Thymus (tissue), 11 donors: Measurements from ENCODE around the gene EIF4E3. TPM values are rescaled to one million over a fixed set of nuclear protein-coding genes. Genes with fewer than 3 reads are reported as not detected.

Source experiments
- DNase-seq, 9 donors: peaks; one replicate each; pipeline ENCODE4 v3.0.0-alpha.2; 2013; ENCODE audit warnings: low spot score in 9 of 9, low read depth in 6 of 9, missing footprints in 1 of 9
- H3K27ac ChIP-seq, 2 donors: one replicate each; pipeline ENCODE4 v1.5.1; 2013; ENCODE audit warnings: control low read depth in 1 of 2, low read depth in 1 of 2, low read length in 1 of 2, mild to moderate bottlenecking in 1 of 2, moderate library complexity in 1 of 2
- H3K27me3 ChIP-seq, 2 donors: one replicate each; pipeline ENCODE4 v1.5.1; 2013; ENCODE audit warnings: low read length in 1 of 2; ENCODE audit not compliant: control insufficient read depth in 2 of 2, insufficient read depth in 1 of 2
- H3K36me3 ChIP-seq, 2 donors: one replicate each; pipeline ENCODE4 v1.5.1; 2013; ENCODE audit warnings: low read length in 1 of 2, mild to moderate bottlenecking in 1 of 2, moderate library complexity in 1 of 2; ENCODE audit not compliant: control insufficient read depth in 2 of 2, insufficient read depth in 2 of 2
- H3K4me1 ChIP-seq, 2 donors: one replicate each; pipeline ENCODE4 v1.5.1; 2013; ENCODE audit warnings: low read length in 2 of 2; ENCODE audit not compliant: control insufficient read depth in 2 of 2, insufficient read depth in 2 of 2
- H3K4me3 ChIP-seq, 2 donors: one replicate each; pipeline ENCODE4 v1.5.1; 2013; ENCODE audit warnings: low read length in 2 of 2, control low read depth in 1 of 2, mild to moderate bottlenecking in 1 of 2
- H3K9me3 ChIP-seq, 2 donors: one replicate each; pipeline ENCODE4 v1.5.1; 2013; ENCODE audit warnings: low read length in 1 of 2, mild to moderate bottlenecking in 1 of 2; ENCODE audit not compliant: control insufficient read depth in 2 of 2, insufficient read depth in 1 of 2
- WGBS: extraction: QIAGEN DNeasy Blood & Tissue Kit; methylation state at CpG from one replicate; pipeline ENCODE4 v1.1.7; 2013; 5-methylcytosine and 5-hydroxymethylcytosine counted together
- polyA plus RNA-seq: library from polyadenylated mRNA; stranded (reverse); fragments of 200-250 nt; gene quantifications from one replicate; pipeline ENCODE4 v1.2.3, GENCODE V29; 2013
- total RNA-seq: library from RNA; stranded (reverse); fragments of 120-200 nt; gene quantifications from one replicate; pipeline ENCODE4 v1.2.4, GENCODE V29; 2013
- donor health status: healthy.

EIF4E3 gene
- total and polyA plus RNA-seq, 2 donors, result 1.5 to 13.7 TPM

- peaks cover 0 to 21% of the 10 kb centered on the region in 2 donors for H3K27me3 ChIP-seq
- H3K36me3 ChIP-seq, result no peaks in the 10 kb centered on the region
- H3K4me3 ChIP-seq, result no peak overlapping the region
- H3K4me1 ChIP-seq, result peaks cover 17 to 41% of the 10 kb centered on the region in 2 donors
- peak in 3 of 9 donors; percentile 46 to 66 (median 48) for DNase-seq
- no peak overlapping the region for H3K27ac ChIP-seq
- H3K9me3 ChIP-seq, result no peaks in the 10 kb centered on the region
- WGBS, result 88% methylated on average over 4 of the region's 4 CpGs
Observed at GRCh38 chr3:71728632-71729342, 3.6 kb upstream of the EIF4E3 start.

GRCh38 chr3:71726146-71726545 is 944 bp upstream of the EIF4E3 start:
- Histone ChIP-seq H3K27ac (peak overlapping the region in 1 of 2 donors; percentile 18), H3K4me1 (peaks cover 29 to 53% of the 10 kb centered on the region in 2 donors), H3K4me3 (peak overlapping the region in 1 of 2 donors; percentile 85), H3K27me3 (peaks cover 0 to 29% of the 10 kb centered on the region in 2 donors), H3K36me3 (no peaks in the 10 kb centered on the region), H3K9me3 (no peaks in the 10 kb centered on the region)
- 53% methylated on average over 8 of the region's 8 CpGs for WGBS
- DNase-seq, result peak in 2 of 9 donors; percentile 41 to 55

- Histone ChIP-seq H3K27ac (peak overlapping the region in 1 of 2 donors; percentile 82), H3K4me1 (peaks cover 27 to 45% of the 10 kb centered on the region in 2 donors), H3K4me3 (peak overlapping the region; percentile 51 to 85), H3K9me3 (no peaks in the 10 kb centered on the region), H3K36me3 (no peaks in the 10 kb centered on the region), H3K27me3 (peaks cover 0 to 29% of the 10 kb centered on the region in 2 donors)
- DNase-seq, result peak in 2 of 9 donors; percentile 25 to 36
- under 1% methylated on average over 73 of the region's 73 CpGs for WGBS
Observed at GRCh38 chr3:71724584-71725270, 475 bp downstream of the EIF4E3 start.

GRCh38 chr3:71724171-71724453 is 1.1 kb downstream of the EIF4E3 start:
- Histone ChIP-seq H3K4me3 (peak overlapping the region; percentile 51 to 85), H3K9me3 (no peaks in the 10 kb centered on the region), H3K36me3 (no peaks in the 10 kb centered on the region), H3K27ac (peak overlapping the region in 1 of 2 donors; percentile 11), H3K4me1 (peaks cover 21 to 39% of the 10 kb centered on the region in 2 donors), H3K27me3 (peaks cover 0 to 29% of the 10 kb centered on the region in 2 donors)
- no peak for DNase-seq

- 5% methylated on average over 6 of the region's 6 CpGs for WGBS
- H3K4me1 ChIP-seq, result peaks cover 20 to 34% of the 10 kb centered on the region in 2 donors
- H3K27ac ChIP-seq, result peak overlapping the region in 1 of 2 donors; percentile 11
- peak overlapping the region; percentile 51 to 85 for H3K4me3 ChIP-seq
- DNase-seq, result peak in 2 of 9 donors; percentile 21 to 58
- H3K27me3 ChIP-seq, result peaks cover 0 to 29% of the 10 kb centered on the region in 2 donors
- H3K36me3 ChIP-seq, result no peaks in the 10 kb centered on the region
- H3K9me3 ChIP-seq, result no peaks in the 10 kb centered on the region
Observed at GRCh38 chr3:71723452-71724170, 1.6 kb downstream of the EIF4E3 start.

GRCh38 chr3:71722693-71723092 is 2.5 kb downstream of the EIF4E3 start:
- no peaks in the 10 kb centered on the region for H3K9me3 ChIP-seq
- WGBS, result 94% methylated on average over 1 of the region's 1 CpG
- no peak overlapping the region for H3K4me3 ChIP-seq
- H3K27me3 ChIP-seq, result peaks cover 0 to 29% of the 10 kb centered on the region in 2 donors
- H3K36me3 ChIP-seq, result no peaks in the 10 kb centered on the region
- no peak for DNase-seq
- H3K4me1 ChIP-seq, result peaks cover 20 to 31% of the 10 kb centered on the region in 2 donors
- no peak overlapping the region for H3K27ac ChIP-seq

- WGBS, result 51% methylated on average over 6 of the region's 6 CpGs
- Histone ChIP-seq H3K4me3 (no peak overlapping the region), H3K36me3 (no peaks in the 10 kb centered on the region), H3K27ac (peak overlapping the region in 1 of 2 donors; percentile 21), H3K9me3 (no peaks in the 10 kb centered on the region), H3K27me3 (peaks cover 0 to 29% of the 10 kb centered on the region in 2 donors), H3K4me1 (peaks cover 20 to 31% of the 10 kb centered on the region in 2 donors)
- DNase-seq, result no peak
Observed at GRCh38 chr3:71721651-71722157, 3.5 kb downstream of the EIF4E3 start.

- no peaks in the 10 kb centered on the region for H3K9me3 ChIP-seq
- no peak for DNase-seq
- no peak overlapping the region for H3K27ac ChIP-seq
- 97% methylated on average over 7 of the region's 7 CpGs for WGBS
- H3K4me1 ChIP-seq, result peaks cover 19 to 25% of the 10 kb centered on the region in 2 donors
- peaks cover 0 to 24% of the 10 kb centered on the region in 2 donors for H3K27me3 ChIP-seq
- no peaks in the 10 kb centered on the region for H3K36me3 ChIP-seq
- H3K4me3 ChIP-seq, result no peak overlapping the region
Observed at GRCh38 chr3:71721002-71721401, 4.2 kb downstream of the EIF4E3 start.
